H9 (cell line): Measurements from ENCODE around the gene TMEM201. TPM values are rescaled to one million over a fixed set of nuclear protein-coding genes. Genes with fewer than 3 reads are reported as not detected.

ENCODE experiments used
- DNase-seq: peaks from one replicate; pipeline ENCODE4 v3.0.0-alpha.2; 2017
- H2AFZ ChIP-seq: one replicate; pipeline ENCODE4 v1.6.1; 2013; ENCODE audit warnings: mild to moderate bottlenecking, low read length, control low read depth, moderate library complexity
- H2AK5ac ChIP-seq: 2 replicates; pipeline ENCODE4 v1.6.1; 2013; ENCODE audit warnings: low read length, control low read depth, mixed read lengths; ENCODE audit not compliant: insufficient read length
- H2BK120ac ChIP-seq: one replicate; pipeline ENCODE4 v1.6.1; 2013; ENCODE audit warnings: low read depth, mild to moderate bottlenecking, low read length, control low read depth, inconsistent platforms; ENCODE audit not compliant: poor library complexity, severe bottlenecking
- H2BK12ac ChIP-seq: 2 replicates; pipeline ENCODE4 v1.6.1; 2013; ENCODE audit warnings: low read length, control low read depth, mixed read lengths, low read depth; ENCODE audit not compliant: insufficient read length
- H2BK15ac ChIP-seq: 2 replicates; pipeline ENCODE4 v1.6.1; 2013; ENCODE audit warnings: low read depth, low read length, control low read depth
- H2BK20ac ChIP-seq: one replicate; pipeline ENCODE4 v1.6.1; 2013; ENCODE audit warnings: low read depth, mild to moderate bottlenecking, low read length, control low read depth, inconsistent platforms; ENCODE audit not compliant: poor library complexity, severe bottlenecking
- H2BK5ac ChIP-seq: 2 replicates; pipeline ENCODE4 v1.6.1; 2013; ENCODE audit warnings: low read length, control low read depth, mixed read lengths; ENCODE audit not compliant: insufficient read length
- H3K14ac ChIP-seq: 2 replicates; pipeline ENCODE4 v1.6.1; 2013; ENCODE audit warnings: low read length, control low read depth; ENCODE audit not compliant: insufficient read depth
- H3K18ac ChIP-seq: 2 replicates; pipeline ENCODE4 v1.6.1; 2013; ENCODE audit warnings: low read depth, mild to moderate bottlenecking, mixed read lengths, low read length, control low read depth; ENCODE audit not compliant: insufficient read length
- H3K23ac ChIP-seq: 2 replicates; pipeline ENCODE4 v1.6.1; 2013; ENCODE audit warnings: low read length, control low read depth, mixed read lengths, low read depth; ENCODE audit not compliant: insufficient read length
- H3K23me2 ChIP-seq: 2 replicates; pipeline ENCODE4 v1.6.1; 2013; ENCODE audit warnings: low read depth, mild to moderate bottlenecking, mixed read lengths, low read length, control low read depth; ENCODE audit not compliant: insufficient read length, poor library complexity, severe bottlenecking
- H3K27ac ChIP-seq: 2 replicates; pipeline ENCODE4 v1.5.1; 2013; ENCODE audit warnings: low read length, control low read depth, mixed read lengths, low read depth; ENCODE audit not compliant: insufficient read length
- H3K27me3 ChIP-seq: 2 replicates; pipeline ENCODE4 v1.6.1; 2013; ENCODE audit warnings: low read length, control low read depth, inconsistent platforms; ENCODE audit not compliant: insufficient read depth
- H3K4ac ChIP-seq: 2 replicates; pipeline ENCODE4 v1.6.1; 2013; ENCODE audit warnings: low read depth, mild to moderate bottlenecking, control low read depth, inconsistent platforms, low read length, moderate library complexity
- H3K4me1 ChIP-seq: 2 replicates; pipeline ENCODE4 v1.6.1; 2013; ENCODE audit warnings: low read length, control low read depth, inconsistent platforms; ENCODE audit not compliant: insufficient read depth
- H3K4me2 ChIP-seq: 2 replicates; pipeline ENCODE4 v1.6.1; 2013; ENCODE audit warnings: low read length, control low read depth, mixed read lengths; ENCODE audit not compliant: insufficient read length, insufficient read depth
- H3K56ac ChIP-seq: 2 replicates; pipeline ENCODE4 v1.6.1; 2013; ENCODE audit warnings: low read depth, mild to moderate bottlenecking, mixed read lengths, low read length, control low read depth; ENCODE audit not compliant: insufficient read length
- H3K79me1 ChIP-seq: 2 replicates; pipeline ENCODE4 v1.6.1; 2013; ENCODE audit warnings: low read depth, mild to moderate bottlenecking, moderate library complexity, low read length, control low read depth, inconsistent platforms; ENCODE audit not compliant: insufficient read depth, poor library complexity, severe bottlenecking
- H3K79me2 ChIP-seq: 2 replicates; pipeline ENCODE4 v1.6.1; 2013; ENCODE audit warnings: low read length, control low read depth, inconsistent platforms; ENCODE audit not compliant: insufficient read depth
- H3K9ac ChIP-seq: 2 replicates; pipeline ENCODE4 v1.6.1; 2013; ENCODE audit warnings: low read length, control low read depth, mixed read lengths; ENCODE audit not compliant: insufficient read length; ENCODE audit errors: extremely low read depth
- H3K9me3 ChIP-seq: one replicate; pipeline ENCODE4 v1.6.1; 2013; ENCODE audit warnings: low read depth, low read length, inconsistent platforms; ENCODE audit not compliant: control insufficient read depth
- H3T11ph ChIP-seq: one replicate; pipeline ENCODE4 v1.6.1; 2013; ENCODE audit warnings: mild to moderate bottlenecking, low read length, control low read depth, inconsistent platforms
- H4K20me1 ChIP-seq: one replicate; pipeline ENCODE4 v1.6.1; 2013; ENCODE audit not compliant: control insufficient read depth, insufficient read length, insufficient read depth
- H4K5ac ChIP-seq: 2 replicates; pipeline ENCODE4 v1.6.1; 2013; ENCODE audit warnings: low read depth, mild to moderate bottlenecking, mixed read lengths, low read length, control low read depth; ENCODE audit not compliant: insufficient read length
- H4K8ac ChIP-seq: replicated peaks from 2 replicates; pipeline ENCODE4 v1.6.1; 2013; ENCODE audit warnings: low read length, control low read depth, mixed read lengths, low read depth; ENCODE audit not compliant: insufficient read length
- H4K91ac ChIP-seq: 2 replicates; pipeline ENCODE4 v1.6.1; 2013; ENCODE audit warnings: low read depth, mild to moderate bottlenecking, moderate library complexity, mixed read lengths, low read length, control low read depth; ENCODE audit not compliant: insufficient read length
- H3K27ac Mint-ChIP-seq, 3 experiments: 2 replicates in 2 of 3; 3 replicates in 1 of 3; pipeline ENCODE4 v1.8.0; 2020 to 2021; ENCODE audit warnings: mixed read lengths in 3 of 3, mild to moderate bottlenecking in 1 of 3, moderate library complexity in 1 of 3
- H3K27me3 Mint-ChIP-seq: 2 replicates; pipeline ENCODE4 v1.8.0; 2021; ENCODE audit warnings: low read depth, mild to moderate bottlenecking, moderate library complexity, mixed read lengths
- H3K36me3 Mint-ChIP-seq, 3 experiments: 2 replicates in 2 of 3; 3 replicates in 1 of 3; pipeline ENCODE4 v1.8.0; 2020 to 2021; ENCODE audit warnings: low read depth in 3 of 3, mixed read lengths in 3 of 3; ENCODE audit not compliant: insufficient read depth in 1 of 3
- H3K4me1 Mint-ChIP-seq, 2 experiments: 2 replicates each; pipeline ENCODE4 v1.8.0; 2020; ENCODE audit warnings: mixed read lengths in 2 of 2
- H3K4me3 Mint-ChIP-seq, 2 experiments: 2 replicates in 1 of 2; 3 replicates in 1 of 2; pipeline ENCODE4 v1.8.0; 2020 to 2021; ENCODE audit warnings: mild to moderate bottlenecking in 2 of 2, mixed read lengths in 2 of 2, moderate library complexity in 1 of 2
- H3K9me3 Mint-ChIP-seq, 2 experiments: 2 replicates in 1 of 2; 3 replicates in 1 of 2; pipeline ENCODE4 v1.8.0; 2020; ENCODE audit warnings: mild to moderate bottlenecking in 2 of 2, mixed read lengths in 2 of 2, moderate library complexity in 1 of 2
- WGBS: extraction: QIAGEN DNeasy Blood & Tissue Kit; methylation state at CpG from one replicate; pipeline ENCODE4 v1.1.7; 2013; ENCODE audit warnings: missing lambda C conversion rate, low lambda C conversion rate, mixed read lengths; ENCODE audit not compliant: insufficient read length; ENCODE audit errors: extremely low coverage; 5-methylcytosine and 5-hydroxymethylcytosine counted together
- total RNA-seq: library from RNA; stranded (reverse); gene quantifications from 2 replicates; pipeline ENCODE4 v1.2.1, GENCODE V29; 2021
- TF ChIP-seq, protein P1 (sequence below): fragments of 200-600 bp; sonication (generic); conservative IDR thresholded peaks from 3 replicates; pipeline ENCODE4 v1.8.0; 2021; ENCODE audit warnings: antibody characterized with exemption, mild to moderate bottlenecking

Gene TMEM201
- total RNA-seq, 1 experiment from 2014 or later = 31.0 TPM

DNA sequence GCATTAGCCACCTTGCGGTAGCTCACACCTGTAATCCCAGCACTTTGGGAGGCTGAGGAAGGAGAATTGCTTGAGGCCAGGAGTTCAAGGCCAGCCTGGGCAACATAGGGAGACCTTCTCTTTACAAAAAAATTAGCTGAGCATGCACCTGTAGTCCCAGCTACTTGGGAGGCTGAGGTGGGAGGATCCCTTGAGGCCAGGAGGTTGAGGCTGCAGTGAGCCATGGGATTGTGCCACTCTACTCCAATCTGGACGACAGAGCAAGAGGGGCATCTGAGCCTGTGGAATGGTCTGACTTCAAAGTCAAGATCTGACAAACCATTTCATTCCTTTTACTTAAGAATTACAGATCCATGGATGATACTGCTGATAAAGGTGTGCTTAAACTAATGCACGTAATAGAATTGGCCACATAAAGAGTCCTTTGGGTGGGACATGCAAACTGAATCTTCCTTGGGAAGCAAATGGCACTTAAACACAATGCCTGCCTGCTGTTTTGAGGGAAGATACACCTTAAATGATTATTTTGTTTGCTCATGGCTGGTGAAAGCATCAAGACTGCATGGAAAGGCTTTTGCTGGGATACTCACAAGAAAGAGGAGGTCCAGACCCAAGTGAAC is 2.5 kb upstream of the TMEM201 start:
- Histone ChIP-seq H4K5ac (no peak overlapping the region), H3K27ac (no peak overlapping the region), H2AFZ (no peak overlapping the region), H3K9me3 (no peaks in the 10 kb centered on the region), H3K4me2 (no peak overlapping the region), H2BK20ac (no peak overlapping the region), H3K23me2 (peaks cover 9% of the 10 kb centered on the region), H4K8ac (no peak overlapping the region), H2BK15ac (no peak overlapping the region), H2BK120ac (no peak overlapping the region), H3K4me1 (peaks cover 3% of the 10 kb centered on the region; the same call in 1 of the 2 replicates), H3K9ac (no peak overlapping the region), H3K56ac (no peak overlapping the region), H4K91ac (no peak overlapping the region), H3T11ph (no peak overlapping the region), H2BK5ac (no peak overlapping the region), H3K79me2 (peaks cover 13% of the 10 kb centered on the region; the same call in 1 of the 2 replicates), H3K27me3 (no peaks in the 10 kb centered on the region), H3K14ac (no peak overlapping the region), H2AK5ac (no peak overlapping the region), H4K20me1 (no peaks in the 10 kb centered on the region), H3K4ac (no peak overlapping the region), H3K18ac (no peak overlapping the region), H3K23ac (no peak overlapping the region), H3K79me1 (peaks cover 7% of the 10 kb centered on the region), H2BK12ac (no peak overlapping the region)
- no peak overlapping the region for H3K4me3 Mint-ChIP-seq
- peaks cover 12 to 14% of the 10 kb centered on the region in 2 experiments for H3K4me1 Mint-ChIP-seq
- H3K27ac Mint-ChIP-seq = no peak overlapping the region
- peaks cover 16 to 26% (median 23%) of the 10 kb centered on the region in 3 experiments; a peak in 6 of 7 replicates for H3K36me3 Mint-ChIP-seq
- peaks cover 0 to 2% of the 10 kb centered on the region in 2 experiments; a peak in 2 of 5 replicates for H3K9me3 Mint-ChIP-seq
- TF ChIP-seq, protein P1, sequence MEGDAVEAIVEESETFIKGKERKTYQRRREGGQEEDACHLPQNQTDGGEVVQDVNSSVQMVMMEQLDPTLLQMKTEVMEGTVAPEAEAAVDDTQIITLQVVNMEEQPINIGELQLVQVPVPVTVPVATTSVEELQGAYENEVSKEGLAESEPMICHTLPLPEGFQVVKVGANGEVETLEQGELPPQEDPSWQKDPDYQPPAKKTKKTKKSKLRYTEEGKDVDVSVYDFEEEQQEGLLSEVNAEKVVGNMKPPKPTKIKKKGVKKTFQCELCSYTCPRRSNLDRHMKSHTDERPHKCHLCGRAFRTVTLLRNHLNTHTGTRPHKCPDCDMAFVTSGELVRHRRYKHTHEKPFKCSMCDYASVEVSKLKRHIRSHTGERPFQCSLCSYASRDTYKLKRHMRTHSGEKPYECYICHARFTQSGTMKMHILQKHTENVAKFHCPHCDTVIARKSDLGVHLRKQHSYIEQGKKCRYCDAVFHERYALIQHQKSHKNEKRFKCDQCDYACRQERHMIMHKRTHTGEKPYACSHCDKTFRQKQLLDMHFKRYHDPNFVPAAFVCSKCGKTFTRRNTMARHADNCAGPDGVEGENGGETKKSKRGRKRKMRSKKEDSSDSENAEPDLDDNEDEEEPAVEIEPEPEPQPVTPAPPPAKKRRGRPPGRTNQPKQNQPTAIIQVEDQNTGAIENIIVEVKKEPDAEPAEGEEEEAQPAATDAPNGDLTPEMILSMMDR = no peak
- peaks cover 7% of the 10 kb centered on the region for H3K27me3 Mint-ChIP-seq
- DNase-seq = no peak
- WGBS = no CpG with 5 or more reads among the region's 3 CpGs
